Measurements from ENCODE around the gene CSNK1D.

CSNK1D gene

GRCh38 chr17:82247856-82248671, 25.4 kb downstream of the CSNK1D start:
- no peak for DNase-seq

- no peak for DNase-seq
Observed at GRCh38 chr17:82247182-82247823, 26.2 kb downstream of the CSNK1D start.

GRCh38 chr17:82246365-82247181, 26.9 kb downstream of the CSNK1D start:
- no peak for DNase-seq

- no peak for DNase-seq
Observed at GRCh38 chr17:82246040-82246364, 27.5 kb downstream of the CSNK1D start.

GRCh38 chr17:82245134-82246039, 28.1 kb downstream of the CSNK1D start:
- no peak for DNase-seq

GRCh38 chr17:82244413-82245133, 28.9 kb downstream of the CSNK1D start:
- no peak for DNase-seq

- no peak for DNase-seq
Observed at GRCh38 chr17:82243648-82244412, 29.7 kb downstream of the CSNK1D start.

GRCh38 chr17:82242977-82243647, 30.4 kb downstream of the CSNK1D start:
- no peak for DNase-seq

- no peak for DNase-seq
Observed at GRCh38 chr17:82242698-82242976, 30.9 kb downstream of the CSNK1D start.

- DNase-seq, result no peak
Observed at GRCh38 chr17:82241926-82242697, 31.4 kb downstream of the CSNK1D start.

GRCh38 chr17:82241183-82241925, 32.1 kb downstream of the CSNK1D start:
- no peak for DNase-seq

- DNase-seq, result no peak
Observed at GRCh38 chr17:82240506-82241182, 32.9 kb downstream of the CSNK1D start.

GRCh38 chr17:82239926-82240505, 33.5 kb downstream of the CSNK1D start:
- no peak for DNase-seq

- no peak for DNase-seq
Observed at GRCh38 chr17:82239401-82239925, 34.0 kb downstream of the CSNK1D start.

- peak; percentile 63 for DNase-seq
Observed at GRCh38 chr17:82238472-82239201, 34.9 kb downstream of the CSNK1D start.

- DNase-seq, result no peak
Observed at GRCh38 chr17:82237746-82238471, 35.6 kb downstream of the CSNK1D start.
